SU-DHL-6 (cell line): ENCODE results near the gene SLC22A3.

ENCODE experiments used
- EZH2phosphoT487 ChIP-seq: fragments of 200-600 bp; sonication (generic), shearing (Covaris generic); conservative IDR thresholded peaks from 2 replicates; pipeline ENCODE4 v1.6.1; 2018; ENCODE audit warnings: mild to moderate bottlenecking, antibody characterized with exemption, low read length, moderate library complexity, mixed read lengths
- TF ChIP-seq, protein P1 (sequence below): fragments of 200-600 bp; sonication (generic); IDR thresholded peaks from one replicate; pipeline ENCODE4 v1.5.1; 2017; ENCODE audit warnings: antibody characterized with exemption, mild to moderate bottlenecking, low read length, moderate library complexity; ENCODE audit not compliant: insufficient read depth, poor library complexity, severe bottlenecking

GRCh38 chr6:160337991-160338390, 10.2 kb upstream of the SLC22A3 start:
- TF ChIP-seq, protein P1, sequence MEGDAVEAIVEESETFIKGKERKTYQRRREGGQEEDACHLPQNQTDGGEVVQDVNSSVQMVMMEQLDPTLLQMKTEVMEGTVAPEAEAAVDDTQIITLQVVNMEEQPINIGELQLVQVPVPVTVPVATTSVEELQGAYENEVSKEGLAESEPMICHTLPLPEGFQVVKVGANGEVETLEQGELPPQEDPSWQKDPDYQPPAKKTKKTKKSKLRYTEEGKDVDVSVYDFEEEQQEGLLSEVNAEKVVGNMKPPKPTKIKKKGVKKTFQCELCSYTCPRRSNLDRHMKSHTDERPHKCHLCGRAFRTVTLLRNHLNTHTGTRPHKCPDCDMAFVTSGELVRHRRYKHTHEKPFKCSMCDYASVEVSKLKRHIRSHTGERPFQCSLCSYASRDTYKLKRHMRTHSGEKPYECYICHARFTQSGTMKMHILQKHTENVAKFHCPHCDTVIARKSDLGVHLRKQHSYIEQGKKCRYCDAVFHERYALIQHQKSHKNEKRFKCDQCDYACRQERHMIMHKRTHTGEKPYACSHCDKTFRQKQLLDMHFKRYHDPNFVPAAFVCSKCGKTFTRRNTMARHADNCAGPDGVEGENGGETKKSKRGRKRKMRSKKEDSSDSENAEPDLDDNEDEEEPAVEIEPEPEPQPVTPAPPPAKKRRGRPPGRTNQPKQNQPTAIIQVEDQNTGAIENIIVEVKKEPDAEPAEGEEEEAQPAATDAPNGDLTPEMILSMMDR, result no peak
- TF ChIP-seq EZH2phosphoT487, result no peak
